SK-N-SH treated with all-trans-retinoic acid at 6 μM for 48 hours (cell line): Measurements from ENCODE around the gene ARHGEF38.
A peak's percentile ranks its signal among the peaks of the same experiment; 100 is the strongest.

ENCODE experiments used
- ARNTL ChIP-seq: fragments of 450-650 bp; formaldehyde crosslinking; IDR thresholded peaks from 2 replicates; pipeline ENCODE4 v1.5.0; 2020; ENCODE audit warnings: low read depth, mild to moderate bottlenecking, moderate library complexity, borderline replicate concordance
- BACH2 ChIP-seq: fragments of 250-450 bp; sonication (Bioruptor Pico); IDR thresholded peaks from 2 replicates; pipeline ENCODE4 v1.9.0; 2021; ENCODE audit warnings: mild to moderate bottlenecking, borderline replicate concordance
- CSDC2 ChIP-seq: fragments of 250-450 bp; sonication (Bioruptor Pico); IDR thresholded peaks from 2 replicates; pipeline ENCODE4 v1.5.0; 2020; ENCODE audit warnings: mild to moderate bottlenecking, moderate library complexity
- CSRNP3 ChIP-seq: fragments of 250-450 bp; sonication (Bioruptor Pico); IDR thresholded peaks from 2 replicates; pipeline ENCODE4 v1.5.1; 2021; ENCODE audit warnings: mild to moderate bottlenecking, moderate library complexity
- ISL1 ChIP-seq: fragments of 250-450 bp; sonication (Bioruptor Pico); IDR thresholded peaks from 2 replicates; pipeline ENCODE4 v2.1.2; 2022; ENCODE audit warnings: mild to moderate bottlenecking, moderate library complexity
- PPARA ChIP-seq: fragments of 250-450 bp; sonication (Bioruptor Pico); IDR thresholded peaks from 2 replicates; pipeline ENCODE4 v1.5.0; 2020; ENCODE audit warnings: mild to moderate bottlenecking, borderline replicate concordance
- SNAI2 ChIP-seq: fragments of 250-450 bp; sonication (Bioruptor Pico); IDR thresholded peaks from 2 replicates; pipeline ENCODE4 v1.5.0; 2020; ENCODE audit warnings: mild to moderate bottlenecking, moderate library complexity
- ZC3H10 ChIP-seq: fragments of 250-450 bp; sonication (Bioruptor Pico); IDR thresholded peaks from 2 replicates; pipeline ENCODE4 v1.5.1; 2021; ENCODE audit warnings: mild to moderate bottlenecking, moderate library complexity
- ZFP3 ChIP-seq: fragments of 250-450 bp; sonication (Bioruptor Pico); IDR thresholded peaks from 2 replicates; pipeline ENCODE4 v1.5.0; 2020; ENCODE audit warnings: mild to moderate bottlenecking, moderate library complexity
- ZFP30 ChIP-seq: fragments of 450-650 bp; formaldehyde crosslinking; IDR thresholded peaks from 2 replicates; pipeline ENCODE4 v1.5.0; 2022; ENCODE audit warnings: mild to moderate bottlenecking, moderate library complexity
- ZNF565 ChIP-seq: fragments of 450-650 bp; formaldehyde crosslinking; conservative IDR thresholded peaks from 2 replicates; pipeline ENCODE4 v1.5.0; 2020; ENCODE audit warnings: low read depth, mild to moderate bottlenecking, moderate library complexity
- ZNF70 ChIP-seq: fragments of 450-650 bp; formaldehyde crosslinking; IDR thresholded peaks from 2 replicates; pipeline ENCODE4 v1.5.0; 2020; ENCODE audit warnings: mild to moderate bottlenecking, moderate library complexity
- ZNF8 ChIP-seq: fragments of 450-650 bp; formaldehyde crosslinking; IDR thresholded peaks from 2 replicates; pipeline ENCODE4 v1.5.0; 2020; ENCODE audit warnings: mild to moderate bottlenecking, moderate library complexity
- TF ChIP-seq, protein P1 (sequence below): fragments of 250-450 bp; sonication (Bioruptor Pico); IDR thresholded peaks from 2 replicates; pipeline ENCODE4 v1.8.0; 2020; ENCODE audit warnings: mild to moderate bottlenecking, moderate library complexity, borderline replicate concordance

GRCh38 chr4:105548483-105548882 is 3.9 kb upstream of the ARHGEF38 start:
- TF ChIP-seq PPARA (CRISPR knock-in tag) (no peak), ISL1 (CRISPR knock-in tag) (no peak), BACH2 (no peak), ARNTL (CRISPR knock-in tag) (no peak), ZFP3 (CRISPR knock-in tag) (no peak), CSDC2 (CRISPR knock-in tag) (no peak), ZNF70 (CRISPR knock-in tag) (no peak), ZNF8 (CRISPR knock-in tag) (no peak), SNAI2 (no peak), ZFP30 (CRISPR knock-in tag) (no peak), ZNF565 (CRISPR knock-in tag) (no peak), ZC3H10 (no peak), CSRNP3 (no peak)
- TF ChIP-seq, protein P1, sequence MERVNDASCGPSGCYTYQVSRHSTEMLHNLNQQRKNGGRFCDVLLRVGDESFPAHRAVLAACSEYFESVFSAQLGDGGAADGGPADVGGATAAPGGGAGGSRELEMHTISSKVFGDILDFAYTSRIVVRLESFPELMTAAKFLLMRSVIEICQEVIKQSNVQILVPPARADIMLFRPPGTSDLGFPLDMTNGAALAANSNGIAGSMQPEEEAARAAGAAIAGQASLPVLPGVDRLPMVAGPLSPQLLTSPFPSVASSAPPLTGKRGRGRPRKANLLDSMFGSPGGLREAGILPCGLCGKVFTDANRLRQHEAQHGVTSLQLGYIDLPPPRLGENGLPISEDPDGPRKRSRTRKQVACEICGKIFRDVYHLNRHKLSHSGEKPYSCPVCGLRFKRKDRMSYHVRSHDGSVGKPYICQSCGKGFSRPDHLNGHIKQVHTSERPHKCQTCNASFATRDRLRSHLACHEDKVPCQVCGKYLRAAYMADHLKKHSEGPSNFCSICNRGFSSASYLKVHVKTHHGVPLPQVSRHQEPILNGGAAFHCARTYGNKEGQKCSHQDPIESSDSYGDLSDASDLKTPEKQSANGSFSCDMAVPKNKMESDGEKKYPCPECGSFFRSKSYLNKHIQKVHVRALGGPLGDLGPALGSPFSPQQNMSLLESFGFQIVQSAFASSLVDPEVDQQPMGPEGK (CRISPR knock-in tag): peak; percentile 61; the same call in 1 of the 2 replicates
